GM10248 (cell line): ENCODE results near the gene CELF5.

Experiments used
- CTCF ChIA-PET: fragments of 300-600 bp; sonication (Branson Sonifier 250); formaldehyde crosslinking; extraction: SDS; loops from one replicate; lab custom pipeline; 2021; ENCODE audit warnings: antibody characterized with exemption; lab: Yijun Ruan, JAX
- POLR2A ChIA-PET: fragments of 350-650 bp; sonication (Branson Sonifier 250); formaldehyde crosslinking; extraction: SDS; loops from one replicate; lab custom pipeline; 2020; ENCODE audit warnings: antibody characterized with exemption; lab: Yijun Ruan, JAX
- DNase-seq: peaks from one replicate; pipeline ENCODE4 v3.0.0; 2012; ENCODE audit errors: extremely low spot score
- TF ChIP-seq, protein P1 (sequence below): IDR thresholded peaks from 2 replicates; pipeline ENCODE4 v1.5.1; 2012; ENCODE audit warnings: mild to moderate bottlenecking, low read depth; ENCODE audit errors: extremely low read depth, missing control alignments, control extremely low read depth

Gene CELF5

GRCh38 chr19:3302755-3303154 lies 78.3 kb downstream of the CELF5 start:
- no peak for DNase-seq
- ChIA-PET CTCF (interaction anchor here (1.0 to 4.7 kb wide), 8 partner anchors 11 to 352 kb away, joined by 3 to 24 read pairs (median 6); no protein-coding TSS in a partner anchor), POLR2A (no interaction called here)
- TF ChIP-seq, protein P1, sequence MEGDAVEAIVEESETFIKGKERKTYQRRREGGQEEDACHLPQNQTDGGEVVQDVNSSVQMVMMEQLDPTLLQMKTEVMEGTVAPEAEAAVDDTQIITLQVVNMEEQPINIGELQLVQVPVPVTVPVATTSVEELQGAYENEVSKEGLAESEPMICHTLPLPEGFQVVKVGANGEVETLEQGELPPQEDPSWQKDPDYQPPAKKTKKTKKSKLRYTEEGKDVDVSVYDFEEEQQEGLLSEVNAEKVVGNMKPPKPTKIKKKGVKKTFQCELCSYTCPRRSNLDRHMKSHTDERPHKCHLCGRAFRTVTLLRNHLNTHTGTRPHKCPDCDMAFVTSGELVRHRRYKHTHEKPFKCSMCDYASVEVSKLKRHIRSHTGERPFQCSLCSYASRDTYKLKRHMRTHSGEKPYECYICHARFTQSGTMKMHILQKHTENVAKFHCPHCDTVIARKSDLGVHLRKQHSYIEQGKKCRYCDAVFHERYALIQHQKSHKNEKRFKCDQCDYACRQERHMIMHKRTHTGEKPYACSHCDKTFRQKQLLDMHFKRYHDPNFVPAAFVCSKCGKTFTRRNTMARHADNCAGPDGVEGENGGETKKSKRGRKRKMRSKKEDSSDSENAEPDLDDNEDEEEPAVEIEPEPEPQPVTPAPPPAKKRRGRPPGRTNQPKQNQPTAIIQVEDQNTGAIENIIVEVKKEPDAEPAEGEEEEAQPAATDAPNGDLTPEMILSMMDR = no peak

GRCh38 chr19:3304871-3305423 lies 80.5 kb downstream of the CELF5 start:
- TF ChIP-seq, protein P1 = peak; percentile 85
- DNase-seq = peak; percentile 83
- ChIA-PET POLR2A (interaction anchor here (0.7 kb wide), 1 partner anchor 219 kb away, joined by 5 read pairs; no protein-coding TSS in a partner anchor), CTCF (interaction anchor here (0.8 to 4.7 kb wide), 41 partner anchors 7 to 399 kb away, joined by 3 to 46 read pairs (median 4); partner anchors contain the start of genes MFSD12, SMIM24 and SMIM44)

DNA sequence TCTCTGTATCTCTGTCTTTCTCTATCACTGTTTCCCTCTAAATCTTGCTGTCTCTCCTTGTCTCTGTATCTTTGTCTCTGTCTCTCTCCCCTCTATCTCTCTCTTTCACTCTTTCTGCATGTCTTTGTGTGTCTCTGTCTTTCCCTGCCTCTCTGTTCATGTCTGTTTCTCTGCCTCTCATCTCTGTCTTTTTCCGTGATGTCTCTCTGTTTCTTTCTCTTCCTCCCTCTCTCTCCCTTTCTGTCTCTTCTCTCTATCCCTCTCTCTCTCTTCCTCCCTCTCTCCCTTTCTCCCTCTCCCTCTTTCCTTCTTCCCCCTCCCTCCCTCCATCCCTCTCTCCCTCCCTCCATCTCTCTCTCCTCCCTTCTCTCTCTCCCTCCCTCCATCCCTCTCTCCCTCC lies 85.3 kb downstream of the CELF5 start:
- ChIA-PET POLR2A (no interaction called here), CTCF (no interaction called here)
- TF ChIP-seq, protein P1 = no peak
- no peak for DNase-seq

GRCh38 chr19:3310280-3310679 lies 85.8 kb downstream of the CELF5 start:
- POLR2A ChIA-PET = no interaction called here
- DNase-seq = no peak
- CTCF ChIA-PET = no interaction called here
- TF ChIP-seq, protein P1 = no peak

- CTCF ChIA-PET = no interaction called here
- POLR2A ChIA-PET = no interaction called here
- TF ChIP-seq, protein P1 = no peak
- no peak for DNase-seq
Measured at GRCh38 chr19:3310711-3311110, 86.2 kb downstream of the CELF5 start.

DNA sequence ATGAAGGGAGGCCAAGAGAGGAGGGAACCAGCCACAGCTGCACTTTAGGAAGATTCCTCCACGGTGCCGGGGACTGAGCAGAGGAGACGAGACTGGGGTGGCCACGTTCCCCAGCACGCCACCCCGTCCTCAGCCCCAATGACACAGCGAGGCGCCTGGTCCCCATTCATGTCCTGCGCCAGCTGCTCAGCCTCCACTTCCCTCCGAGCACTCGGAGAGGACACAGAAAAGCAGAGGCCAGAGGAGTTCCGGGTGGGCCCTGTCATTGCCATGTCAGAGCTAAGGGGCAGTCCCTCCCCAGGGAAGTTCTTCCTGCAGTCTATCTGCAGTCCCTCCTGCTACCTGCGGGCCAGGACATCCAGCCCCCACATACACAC lies 88.7 kb downstream of the CELF5 start:
- POLR2A ChIA-PET = no interaction called here
- no peak for DNase-seq
- TF ChIP-seq, protein P1 = no peak
- CTCF ChIA-PET = no interaction called here
